ENCODE data around the gene ATG5.

Gene ATG5

DNA sequence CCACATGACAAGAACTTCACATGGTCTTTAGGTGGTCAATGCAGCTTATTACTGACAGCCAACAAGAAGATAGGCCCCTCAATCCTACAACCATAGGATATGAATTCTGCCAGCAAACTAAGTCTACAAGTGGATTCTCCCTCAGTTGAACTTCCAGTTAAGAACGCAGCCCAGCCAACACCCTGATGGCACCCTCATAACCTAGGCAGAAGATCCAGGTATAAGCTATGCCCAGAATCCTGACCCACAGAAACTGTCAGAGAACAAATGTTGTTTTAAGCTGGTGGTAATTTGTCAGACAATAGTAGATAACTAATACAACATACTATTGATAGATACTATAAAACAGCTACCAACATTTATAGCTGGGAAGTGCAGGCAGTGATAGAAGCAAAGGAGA is 38.8 kb downstream of the ATG5 start:
- Histone ChIP-seq H4K20me1 (ENCODE audit: control insufficient read depth, insufficient read depth, low read depth, low read length) (no peaks in the 10 kb centered on the region), H3K4me2 (ENCODE audit: low read length) (no peak overlapping the region), H3K9me2 (replicated peaks; ENCODE audit: control insufficient read depth, low read length) (no peaks in the 10 kb centered on the region), H3K4me1 (ENCODE audit: control insufficient read depth, low read length) (no peaks in the 10 kb centered on the region), H3F3A (ENCODE audit: control insufficient read depth, insufficient read depth) (no peaks in the 10 kb centered on the region), H3K4me3 (ENCODE audit: low read length) (no peak overlapping the region), H3K79me2 (ENCODE audit: control insufficient read depth, low read length) (peaks cover 41% of the 10 kb centered on the region), H3K27ac (ENCODE audit: low read depth, low read length) (no peak overlapping the region), H3K27me3 (ENCODE audit: control insufficient read depth, low read length) (no peaks in the 10 kb centered on the region), H3K9me3 (ENCODE audit: control insufficient read depth, insufficient read depth, low read length) (no peaks in the 10 kb centered on the region), H3K36me3 (ENCODE audit: control insufficient read depth, low read length) (peaks cover 22% of the 10 kb centered on the region)
- no peak for TF ChIP-seq EZH2phosphoT487 (IDR thresholded peaks at IDR 0.05; ENCODE audit: borderline replicate concordance, low read length)
- TF ChIP-seq, protein P1, sequence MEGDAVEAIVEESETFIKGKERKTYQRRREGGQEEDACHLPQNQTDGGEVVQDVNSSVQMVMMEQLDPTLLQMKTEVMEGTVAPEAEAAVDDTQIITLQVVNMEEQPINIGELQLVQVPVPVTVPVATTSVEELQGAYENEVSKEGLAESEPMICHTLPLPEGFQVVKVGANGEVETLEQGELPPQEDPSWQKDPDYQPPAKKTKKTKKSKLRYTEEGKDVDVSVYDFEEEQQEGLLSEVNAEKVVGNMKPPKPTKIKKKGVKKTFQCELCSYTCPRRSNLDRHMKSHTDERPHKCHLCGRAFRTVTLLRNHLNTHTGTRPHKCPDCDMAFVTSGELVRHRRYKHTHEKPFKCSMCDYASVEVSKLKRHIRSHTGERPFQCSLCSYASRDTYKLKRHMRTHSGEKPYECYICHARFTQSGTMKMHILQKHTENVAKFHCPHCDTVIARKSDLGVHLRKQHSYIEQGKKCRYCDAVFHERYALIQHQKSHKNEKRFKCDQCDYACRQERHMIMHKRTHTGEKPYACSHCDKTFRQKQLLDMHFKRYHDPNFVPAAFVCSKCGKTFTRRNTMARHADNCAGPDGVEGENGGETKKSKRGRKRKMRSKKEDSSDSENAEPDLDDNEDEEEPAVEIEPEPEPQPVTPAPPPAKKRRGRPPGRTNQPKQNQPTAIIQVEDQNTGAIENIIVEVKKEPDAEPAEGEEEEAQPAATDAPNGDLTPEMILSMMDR (IDR thresholded peaks at IDR 0.05; ENCODE audit: low read depth, low read length, poor library complexity, severe bottlenecking) = no peak

DNA sequence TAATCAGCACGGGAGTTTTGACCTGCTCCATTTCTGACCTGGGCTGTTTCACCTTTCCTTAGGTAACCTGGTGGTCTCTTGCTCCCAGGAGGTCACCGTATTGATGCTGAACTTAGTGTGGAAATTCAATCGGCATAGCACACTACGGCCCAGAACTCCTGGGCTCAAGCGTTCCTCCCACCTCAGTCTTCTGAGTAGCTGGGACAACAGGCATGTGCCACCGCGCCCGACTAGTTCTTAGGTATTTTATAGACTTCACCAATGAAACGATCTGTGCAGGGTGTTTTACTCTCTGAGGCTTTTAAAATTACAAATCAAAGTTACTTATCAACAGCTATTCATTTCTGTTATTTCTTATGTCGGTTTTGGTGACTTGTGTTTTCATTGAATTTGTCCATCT is 42.1 kb downstream of the ATG5 start:
- no peak overlapping the region for H3K4me3 ChIP-seq (ENCODE audit: low read length)
- peaks cover 42% of the 10 kb centered on the region for H3K79me2 ChIP-seq (ENCODE audit: control insufficient read depth, low read length)
- H4K20me1 ChIP-seq (ENCODE audit: control insufficient read depth, insufficient read depth, low read depth, low read length) = no peaks in the 10 kb centered on the region
- peaks cover 15% of the 10 kb centered on the region for H3K36me3 ChIP-seq (ENCODE audit: control insufficient read depth, low read length)
- no peaks in the 10 kb centered on the region for H3K9me3 ChIP-seq (ENCODE audit: control insufficient read depth, insufficient read depth, low read length)
- H3K27ac ChIP-seq (ENCODE audit: low read depth, low read length) = no peak overlapping the region
- H3K4me2 ChIP-seq (ENCODE audit: low read length) = no peak overlapping the region
- TF ChIP-seq, protein P1 (IDR thresholded peaks at IDR 0.05; ENCODE audit: low read depth, low read length, poor library complexity, severe bottlenecking) = no peak
- no peaks in the 10 kb centered on the region for H3K9me2 ChIP-seq (replicated peaks; ENCODE audit: control insufficient read depth, low read length)
- H3K4me1 ChIP-seq (ENCODE audit: control insufficient read depth, low read length) = no peaks in the 10 kb centered on the region
- no peaks in the 10 kb centered on the region for H3K27me3 ChIP-seq (ENCODE audit: control insufficient read depth, low read length)
- 0 out of 2 replicates have a peak, but pooled peaks cover 2% of the 10 kb centered on the region for H3F3A ChIP-seq (ENCODE audit: control insufficient read depth, insufficient read depth)

DNA sequence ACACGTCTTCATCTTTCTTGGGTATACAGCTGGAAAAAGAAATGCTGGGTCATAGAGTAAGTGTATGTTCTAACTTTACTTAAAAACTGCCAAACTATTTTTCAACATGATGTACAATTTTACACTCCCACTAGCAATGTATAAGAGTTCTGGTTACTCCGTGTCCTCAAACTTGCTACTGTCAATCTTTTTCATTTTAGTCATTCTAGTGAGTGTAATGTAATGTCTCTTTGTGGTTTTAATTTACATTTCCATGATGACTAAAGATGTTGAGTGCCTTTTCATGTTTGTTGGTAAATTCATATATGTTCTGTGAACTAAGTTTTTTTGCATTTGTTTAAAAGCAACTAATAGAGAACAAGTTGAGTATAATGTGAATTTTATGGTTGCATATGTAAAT is 43.9 kb downstream of the ATG5 start:
- Histone ChIP-seq H3K4me2 (ENCODE audit: low read length) (no peak overlapping the region), H3K9me3 (ENCODE audit: control insufficient read depth, insufficient read depth, low read length) (no peaks in the 10 kb centered on the region), H3K36me3 (ENCODE audit: control insufficient read depth, low read length) (peaks cover 15% of the 10 kb centered on the region), H3K4me1 (ENCODE audit: control insufficient read depth, low read length) (no peaks in the 10 kb centered on the region), H3K4me3 (ENCODE audit: low read length) (no peak overlapping the region), H4K20me1 (ENCODE audit: control insufficient read depth, insufficient read depth, low read depth, low read length) (no peaks in the 10 kb centered on the region), H3K79me2 (ENCODE audit: control insufficient read depth, low read length) (peaks cover 32% of the 10 kb centered on the region), H3K9me2 (replicated peaks; ENCODE audit: control insufficient read depth, low read length) (no peaks in the 10 kb centered on the region), H3K27ac (ENCODE audit: low read depth, low read length) (no peak overlapping the region), H3K27me3 (ENCODE audit: control insufficient read depth, low read length) (no peaks in the 10 kb centered on the region), H3F3A (ENCODE audit: control insufficient read depth, insufficient read depth) (0 out of 2 replicates have a peak, but pooled peaks cover 2% of the 10 kb centered on the region)
- TF ChIP-seq, protein P1 (IDR thresholded peaks at IDR 0.05; ENCODE audit: low read depth, low read length, poor library complexity, severe bottlenecking) = no peak
- TF ChIP-seq EZH2phosphoT487 (IDR thresholded peaks at IDR 0.05; ENCODE audit: borderline replicate concordance, low read length) = no peak

DNA sequence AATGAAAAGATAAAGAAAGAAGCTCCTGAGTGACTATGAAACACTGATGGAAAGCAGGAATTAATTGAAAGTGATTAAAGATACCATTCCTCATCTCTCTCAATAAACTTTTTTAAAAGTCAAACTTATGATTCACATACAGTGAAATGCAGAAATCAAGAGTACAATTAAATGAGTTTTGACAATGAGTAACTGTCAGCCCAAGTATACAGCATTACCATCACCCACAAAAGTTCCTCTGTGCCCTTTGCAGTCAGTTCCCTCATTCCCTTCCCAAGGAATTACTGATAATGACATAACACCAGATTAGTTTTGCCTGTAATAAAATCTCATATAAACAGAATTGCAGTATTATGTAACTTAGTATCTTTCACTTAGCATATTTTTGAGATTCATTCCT is 44.5 kb downstream of the ATG5 start:
- H4K20me1 ChIP-seq (ENCODE audit: control insufficient read depth, insufficient read depth, low read depth, low read length) = no peaks in the 10 kb centered on the region
- H3K79me2 ChIP-seq (ENCODE audit: control insufficient read depth, low read length) = peaks cover 26% of the 10 kb centered on the region
- H3K4me3 ChIP-seq (ENCODE audit: low read length) = no peak overlapping the region
- peaks cover 15% of the 10 kb centered on the region for H3K36me3 ChIP-seq (ENCODE audit: control insufficient read depth, low read length)
- H3K9me2 ChIP-seq (replicated peaks; ENCODE audit: control insufficient read depth, low read length) = no peaks in the 10 kb centered on the region
- H3F3A ChIP-seq (ENCODE audit: control insufficient read depth, insufficient read depth) = 0 out of 2 replicates have a peak, but pooled peaks cover 2% of the 10 kb centered on the region
- TF ChIP-seq EZH2phosphoT487 (IDR thresholded peaks at IDR 0.05; ENCODE audit: borderline replicate concordance, low read length) = no peak
- TF ChIP-seq, protein P1 (IDR thresholded peaks at IDR 0.05; ENCODE audit: low read depth, low read length, poor library complexity, severe bottlenecking) = no peak
- no peak overlapping the region for H3K4me2 ChIP-seq (ENCODE audit: low read length)
- no peak overlapping the region for H3K27ac ChIP-seq (ENCODE audit: low read depth, low read length)
- no peaks in the 10 kb centered on the region for H3K27me3 ChIP-seq (ENCODE audit: control insufficient read depth, low read length)
- H3K4me1 ChIP-seq (ENCODE audit: control insufficient read depth, low read length) = no peaks in the 10 kb centered on the region
- no peaks in the 10 kb centered on the region for H3K9me3 ChIP-seq (ENCODE audit: control insufficient read depth, insufficient read depth, low read length)

Measured in DOHH2 (cell line).